Esophagus muscularis mucosa (tissue), 4 donors: ENCODE measurements around the gene CACNG7. TPM values are rescaled to one million over a fixed set of nuclear protein-coding genes. Genes with fewer than 3 reads are reported as not detected.

ENCODE experiments used
- DNase-seq: peaks from one replicate; pipeline ENCODE4 v3.0.0-alpha.2; 2017; ENCODE audit errors: extremely low spot score
- H3K27ac ChIP-seq, 4 donors: fragments of 200-600 bp; sonication (generic); replicated peaks in 1 of 4; 1 replicate in 3 of 4; 2 replicates in 1 of 4; pipeline ENCODE4 v1.5.1; 2016 to 2019; ENCODE audit warnings: mild to moderate bottlenecking in 1 of 4
- H3K27me3 ChIP-seq, 4 donors: fragments of 200-600 bp; sonication (generic); one replicate each; pipeline versions ENCODE4 v1.5.1 to v1.6.0; 2016 to 2019
- H3K36me3 ChIP-seq, 4 donors: fragments of 200-600 bp; sonication (generic); one replicate each; pipeline ENCODE4 v1.5.1; 2016 to 2019
- H3K4me1 ChIP-seq, 4 donors: fragments of 200-600 bp; sonication (generic); one replicate each; pipeline ENCODE4 v1.5.1; 2016 to 2019
- H3K4me3 ChIP-seq, 4 donors: fragments of 200-600 bp; sonication (generic); 1 replicate in 2 of 4; 2 replicates in 2 of 4; pipeline ENCODE4 v1.5.1; 2016 to 2019; ENCODE audit warnings: mild to moderate bottlenecking in 4 of 4, moderate library complexity in 1 of 4
- H3K9me3 ChIP-seq, 4 donors: fragments of 200-600 bp; sonication (generic); 1 replicate in 3 of 4; 2 replicates in 1 of 4; pipeline ENCODE4 v1.5.1; 2016 to 2019
- CTCF ChIP-seq, 3 experiments: fragments of 200-600 bp in 2 of 3; fragments of 450-650 bp in 1 of 3; sonication (generic) in 2 of 3; IDR thresholded peaks; one replicate each; pipeline ENCODE4 v1.5.1; 2017 to 2019; ENCODE audit warnings: antibody characterized with exemption in 3 of 3, mild to moderate bottlenecking in 2 of 3, moderate library complexity in 1 of 3
- EP300 ChIP-seq: sonication (generic); formaldehyde crosslinking; IDR thresholded peaks from one replicate; pipeline ENCODE4 v1.6.1; 2017; ENCODE audit warnings: antibody characterized with exemption
- POLR2A ChIP-seq: fragments of 450-650 bp; IDR thresholded peaks from one replicate; pipeline ENCODE4 v1.6.1; 2017; ENCODE audit warnings: antibody characterized with exemption, moderate library complexity, mild to moderate bottlenecking, low read depth
- POLR2AphosphoS5 ChIP-seq, 2 donors: sonication (generic); formaldehyde crosslinking; IDR thresholded peaks; one replicate each; pipeline ENCODE4 v1.6.1; 2017; ENCODE audit warnings: antibody characterized with exemption in 2 of 2
- WGBS: methylation state at CpG from one replicate; pipeline ENCODE4 v1.1.5; 2018; 5-methylcytosine and 5-hydroxymethylcytosine counted together
- intact Hi-C: fragments of 100-400 bp; cut with DNase I; formaldehyde crosslinking; loops from one replicate; pipeline ENCODE4 v1.15.1; 2023
- total RNA-seq, 4 donors: library from RNA; depleted of rRNA; stranded (reverse); fragments of >200 nt; gene quantifications; one replicate each; pipeline versions ENCODE4 v1.1.0 to v1.2.1, GENCODE V29; 2016

The CACNG7 gene
- total RNA-seq, 4 donors from 2014 or later = under 0.01 to 1.2 TPM; not detected in 2

GRCh38 chr19:53909471-53910169 lies 542 bp downstream of the CACNG7 start:
- H3K4me1 ChIP-seq = peaks cover 8 to 38% (median 33%) of the 10 kb centered on the region in 4 donors
- intact Hi-C loops = loop anchor here (5.0 to 10.0 kb wide), 2 partner anchors 65 to 113 kb away; no protein-coding TSS in a partner anchor
- 3% methylated on average over 34 of the region's 47 CpGs for WGBS
- no peak for TF ChIP-seq POLR2AphosphoS5 (IDR thresholded peaks at IDR 0.05)
- no peak for TF ChIP-seq POLR2A
- TF ChIP-seq CTCF (IDR thresholded peaks at IDR 0.05) = no peak
- no peak for TF ChIP-seq EP300
- no peak for DNase-seq
- H3K4me3 ChIP-seq = no peak overlapping the region
- no peaks in the 10 kb centered on the region for H3K9me3 ChIP-seq
- H3K27me3 ChIP-seq = peaks cover 0 to 97% (median 57%) of the 10 kb centered on the region in 4 donors
- no peaks in the 10 kb centered on the region for H3K36me3 ChIP-seq
- no peak overlapping the region for H3K27ac ChIP-seq

GRCh38 chr19:53910170-53910518 lies 1.1 kb downstream of the CACNG7 start:
- peaks cover 0 to 97% (median 57%) of the 10 kb centered on the region in 4 donors for H3K27me3 ChIP-seq
- TF ChIP-seq POLR2AphosphoS5 (IDR thresholded peaks at IDR 0.05) = no peak
- no peak for TF ChIP-seq CTCF (IDR thresholded peaks at IDR 0.05)
- TF ChIP-seq POLR2A = no peak
- TF ChIP-seq EP300 = no peak
- no peak overlapping the region for H3K4me3 ChIP-seq
- intact Hi-C loops = no loop called here
- H3K9me3 ChIP-seq = no peaks in the 10 kb centered on the region
- WGBS = 1% methylated on average over 13 of the region's 13 CpGs
- no peak for DNase-seq
- peaks cover 8 to 38% (median 33%) of the 10 kb centered on the region in 4 donors for H3K4me1 ChIP-seq
- H3K27ac ChIP-seq = no peak overlapping the region
- H3K36me3 ChIP-seq = no peaks in the 10 kb centered on the region

- intact Hi-C loops = no loop called here
- Histone ChIP-seq H3K27me3 (peaks cover 0 to 82% (median 41%) of the 10 kb centered on the region in 4 donors), H3K4me1 (peaks cover 8 to 23% (median 23%) of the 10 kb centered on the region in 4 donors), H3K36me3 (no peaks in the 10 kb centered on the region), H3K9me3 (no peaks in the 10 kb centered on the region), H3K4me3 (no peak overlapping the region), H3K27ac (no peak overlapping the region)
- TF ChIP-seq POLR2AphosphoS5 (IDR thresholded peaks at IDR 0.05) (no peak), POLR2A (no peak), CTCF (IDR thresholded peaks at IDR 0.05) (no peak), EP300 (no peak)
- 74% methylated on average over 5 of the region's 18 CpGs for WGBS
- no peak for DNase-seq
These were observed 3.6 kb downstream of the CACNG7 start for GRCh38 chr19:53912653-53913052.

GRCh38 chr19:53915000-53915399 lies 5.9 kb downstream of the CACNG7 start:
- DNase-seq = no peak
- TF ChIP-seq EP300 (no peak), POLR2AphosphoS5 (IDR thresholded peaks at IDR 0.05) (no peak), POLR2A (no peak), CTCF (IDR thresholded peaks at IDR 0.05) (no peak)
- WGBS = 64% methylated on average over 8 of the region's 8 CpGs
- Histone ChIP-seq H3K36me3 (no peaks in the 10 kb centered on the region), H3K27me3 (peaks cover 0 to 74% (median 20%) of the 10 kb centered on the region in 4 donors), H3K4me3 (no peak overlapping the region), H3K4me1 (peaks cover 0 to 1% (median under 1%) of the 10 kb centered on the region in 4 donors), H3K9me3 (no peaks in the 10 kb centered on the region), H3K27ac (no peak overlapping the region)
- intact Hi-C loops = no loop called here
